WTC11 (cell line): Measurements from ENCODE around the gene MON2. TPM values are rescaled to one million over a fixed set of nuclear protein-coding genes. Genes with fewer than 3 reads are reported as not detected.

Experiments
- ATAC-seq: fragments of 200-7000 bp; cut with Tn5 transposase; 2 replicates; pipeline ENCODE4 v1.10.0; 2021; ENCODE audit warnings: mild to moderate bottlenecking, moderate library complexity
- CTCF ChIA-PET: fragments of 300-600 bp; sonication (Branson Sonifier 250); formaldehyde crosslinking; loops from one replicate; lab custom pipeline; 2021; ENCODE audit warnings: antibody characterized with exemption; lab: Charles Lee
- POLR2A ChIA-PET: fragments of 350-600 bp; sonication (Branson Sonifier 250); formaldehyde crosslinking; loops from one replicate; lab custom pipeline; 2021; ENCODE audit warnings: antibody characterized with exemption; lab: Charles Lee
- DNase-seq: peaks from one replicate; pipeline ENCODE4 v3.0.0; 2021; ENCODE audit warnings: low spot score
- H3K27ac Mint-ChIP-seq: 2 replicates; pipeline ENCODE4 v1.8.0; 2021; ENCODE audit warnings: mixed read lengths
- H3K27me3 Mint-ChIP-seq: 2 replicates; pipeline ENCODE4 v1.8.0; 2021; ENCODE audit warnings: low read depth, mild to moderate bottlenecking, moderate library complexity, mixed read lengths
- H3K36me3 Mint-ChIP-seq: 2 replicates; pipeline ENCODE4 v1.8.0; 2021; ENCODE audit warnings: mixed read lengths
- H3K4me1 Mint-ChIP-seq: 2 replicates; pipeline ENCODE4 v1.8.0; 2022; ENCODE audit warnings: mixed read lengths
- H3K4me3 Mint-ChIP-seq: 2 replicates; pipeline ENCODE4 v1.8.0; 2021; ENCODE audit warnings: mild to moderate bottlenecking, moderate library complexity, mixed read lengths
- H3K9me3 Mint-ChIP-seq: 2 replicates; pipeline ENCODE4 v1.8.0; 2021; ENCODE audit warnings: mixed read lengths
- AR ChIP-seq: fragments of 250-450 bp; sonication (Bioruptor Pico); IDR thresholded peaks from 2 replicates; pipeline ENCODE4 v1.9.0; 2021; ENCODE audit warnings: mild to moderate bottlenecking
- ARID4B ChIP-seq: sonication (generic); formaldehyde crosslinking; IDR thresholded peaks from 2 replicates; pipeline ENCODE4 v1.8.0; 2023; ENCODE audit warnings: missing genetic modification reagents, mild to moderate bottlenecking, borderline replicate concordance
- ATF2 ChIP-seq: sonication (generic); formaldehyde crosslinking; IDR thresholded peaks from 2 replicates; pipeline ENCODE4 v1.8.1; 2022; ENCODE audit warnings: low read depth, missing genetic modification reagents, borderline replicate concordance
- CBFB ChIP-seq: sonication (generic); formaldehyde crosslinking; IDR thresholded peaks from 2 replicates; pipeline ENCODE4 v1.8.1; 2022; ENCODE audit warnings: mild to moderate bottlenecking, low read depth, missing genetic modification reagents
- E2F1 ChIP-seq: sonication (generic); formaldehyde crosslinking; IDR thresholded peaks from 2 replicates; pipeline ENCODE4 v1.8.0; 2022; ENCODE audit warnings: mild to moderate bottlenecking, missing genetic modification reagents
- JAZF1 ChIP-seq: fragments of 250-450 bp; sonication (Bioruptor Pico); IDR thresholded peaks from 2 replicates; pipeline ENCODE4 v1.9.0; 2021; ENCODE audit warnings: moderate library complexity, mild to moderate bottlenecking, inconsistent platforms
- JUN ChIP-seq: sonication (generic); formaldehyde crosslinking; IDR thresholded peaks from 2 replicates; pipeline ENCODE4 v1.8.0; 2023; ENCODE audit warnings: mild to moderate bottlenecking, missing genetic modification reagents
- NFYB ChIP-seq: sonication (generic); formaldehyde crosslinking; conservative IDR thresholded peaks from 2 replicates; pipeline ENCODE4 v1.8.0; 2022; ENCODE audit warnings: low read depth, missing genetic modification reagents
- NR2C2 ChIP-seq: sonication (generic); formaldehyde crosslinking; IDR thresholded peaks from 2 replicates; pipeline ENCODE4 v1.8.0; 2022; ENCODE audit warnings: mild to moderate bottlenecking, missing genetic modification reagents
- OVOL2 ChIP-seq: fragments of 250-450 bp; sonication (Bioruptor Pico); IDR thresholded peaks from 2 replicates; pipeline ENCODE4 v1.9.0; 2021; ENCODE audit warnings: mild to moderate bottlenecking, borderline replicate concordance
- SMAD3 ChIP-seq: sonication (generic); formaldehyde crosslinking; IDR thresholded peaks from 2 replicates; pipeline ENCODE4 v1.8.0; 2022; ENCODE audit warnings: missing genetic modification reagents, mild to moderate bottlenecking, borderline replicate concordance
- TEAD4 ChIP-seq: sonication (generic); formaldehyde crosslinking; IDR thresholded peaks from 2 replicates; pipeline ENCODE4 v1.8.0; 2022; ENCODE audit warnings: mild to moderate bottlenecking, missing genetic modification reagents
- ZNF317 ChIP-seq: sonication (generic); formaldehyde crosslinking; IDR thresholded peaks from 2 replicates; pipeline ENCODE4 v1.8.1; 2023; ENCODE audit warnings: low read depth, mild to moderate bottlenecking, moderate library complexity, missing genetic modification reagents, borderline replicate concordance
- ZNF416 ChIP-seq: fragments of 250-450 bp; sonication (Bioruptor Pico); IDR thresholded peaks from 2 replicates; pipeline ENCODE4 v1.9.0; 2021; ENCODE audit warnings: mild to moderate bottlenecking, inconsistent platforms
- ZNF532 ChIP-seq: fragments of 250-450 bp; sonication (Bioruptor Pico); IDR thresholded peaks from 2 replicates; pipeline ENCODE4 v1.9.0; 2021; ENCODE audit warnings: mild to moderate bottlenecking, borderline replicate concordance
- total RNA-seq: library from RNA; stranded (reverse); gene quantifications from 3 replicates; pipeline ENCODE4 v1.2.3, GENCODE V29; 2021

The MON2 gene
- total RNA-seq, 1 experiment from 2014 or later = 25.8 TPM

GRCh38 chr12:62584619-62585018, 118.0 kb downstream of the MON2 start:
- H3K36me3 Mint-ChIP-seq = peaks cover 4% of the 10 kb centered on the region; the same call in 1 of the 2 replicates
- no peaks in the 10 kb centered on the region for H3K27me3 Mint-ChIP-seq
- H3K4me3 Mint-ChIP-seq = no peak overlapping the region
- no peaks in the 10 kb centered on the region for H3K9me3 Mint-ChIP-seq
- DNase-seq (no peak), ATAC-seq (no peak)
- H3K4me1 Mint-ChIP-seq = peaks cover 13% of the 10 kb centered on the region
- POLR2A ChIA-PET = no interaction called here
- H3K27ac Mint-ChIP-seq = no peak overlapping the region
- TF ChIP-seq E2F1 = no peak
- no peak for TF ChIP-seq JAZF1
- no peak for TF ChIP-seq OVOL2 (CRISPR knock-in tag)
- no peak for TF ChIP-seq TEAD4
- no peak for TF ChIP-seq ARID4B (CRISPR knock-in tag)
- TF ChIP-seq NR2C2 (CRISPR knock-in tag) = no peak
- CTCF ChIA-PET = interaction anchor here (1.1 kb wide), 1 partner anchor 215 kb away, joined by 4 read pairs; no protein-coding TSS in a partner anchor

GRCh38 chr12:62586850-62587249, 120.2 kb downstream of the MON2 start:
- Mint-ChIP-seq H3K4me1 (peaks cover 13% of the 10 kb centered on the region), H3K36me3 (peaks cover 4% of the 10 kb centered on the region; the same call in 1 of the 2 replicates), H3K27ac (no peak overlapping the region), H3K27me3 (no peaks in the 10 kb centered on the region), H3K9me3 (no peaks in the 10 kb centered on the region), H3K4me3 (no peak overlapping the region)
- ChIA-PET CTCF (interaction anchor here (0.5 to 1.2 kb wide), 4 partner anchors 51 to 349 kb away, joined by 3 to 4 read pairs (median 4); no protein-coding TSS in a partner anchor), POLR2A (no interaction called here)
- ATAC-seq = no peak
- no peak for DNase-seq
- no peak for TF ChIP-seq NFYB (CRISPR knock-in tag)
- TF ChIP-seq JUN = no peak
- no peak for TF ChIP-seq ZNF532 (CRISPR knock-in tag)
- TF ChIP-seq ZNF317 = no peak
- no peak for TF ChIP-seq ATF2
- no peak for TF ChIP-seq SMAD3 (CRISPR knock-in tag)
- TF ChIP-seq ZNF416 (CRISPR knock-in tag) = no peak
- no peak for TF ChIP-seq E2F1
- TF ChIP-seq AR (CRISPR knock-in tag) = no peak
- no peak for TF ChIP-seq CBFB (CRISPR knock-in tag)
